NCI-H345 treated with DMSO at 0.1 percent for 48 hours (cell line): ENCODE data around the gene CCL7.
"Not testable (repeated sequence)": the region's sequence is repeated elsewhere in the genome, so short reads cannot be mapped to it uniquely, and the experiment has no call there.

ENCODE experiments used
- DNase-seq: peaks from one replicate; lab custom pipeline; 2025; ENCODE audit not compliant: unreplicated experiment; lab: John Stamatoyannopoulos, UW

CCL7 gene

GRCh38 chr17:34269969-34270368 lies at the start of gene CCL7:
CCL7 (plus strand) TSS chr17:34270221; CDS start chr17:34270291, 70 bp downstream.
- DNase-seq: no peak

- no peak for DNase-seq
Observed at GRCh38 chr17:34220752-34221395, 49.1 kb upstream of the CCL7 start.

GRCh38 chr17:34221411-34221810 lies 48.6 kb upstream of the CCL7 start:
- DNase-seq: no peak

- no peak for DNase-seq
Observed at GRCh38 chr17:34222722-34223497, 47.1 kb upstream of the CCL7 start.

- no peak for DNase-seq
Observed at GRCh38 chr17:34225046-34225445, 45.0 kb upstream of the CCL7 start.

- no peak for DNase-seq
Observed at GRCh38 chr17:34226011-34226743, 43.8 kb upstream of the CCL7 start.

GRCh38 chr17:34226744-34227034 lies 43.3 kb upstream of the CCL7 start:
- DNase-seq: no peak

GRCh38 chr17:34227293-34227692 lies 42.7 kb upstream of the CCL7 start:
- not testable (repeated sequence) for DNase-seq

- DNase-seq: no peak
Observed at GRCh38 chr17:34227707-34228106, 42.3 kb upstream of the CCL7 start.

GRCh38 chr17:34228781-34229180 lies 41.2 kb upstream of the CCL7 start:
- no peak for DNase-seq

GRCh38 chr17:34230342-34230741 lies 39.7 kb upstream of the CCL7 start:
- no peak for DNase-seq

- DNase-seq: no peak
Observed at GRCh38 chr17:34234616-34235015, 35.4 kb upstream of the CCL7 start.

- no peak for DNase-seq
Observed at GRCh38 chr17:34235389-34236028, 34.5 kb upstream of the CCL7 start.

- DNase-seq: no peak
Observed at GRCh38 chr17:34236281-34236892, 33.6 kb upstream of the CCL7 start.

GRCh38 chr17:34237458-34237857 lies 32.6 kb upstream of the CCL7 start:
- DNase-seq: no peak

- no peak for DNase-seq
Observed at GRCh38 chr17:34241062-34241461, 29.0 kb upstream of the CCL7 start.

GRCh38 chr17:34242587-34243363 lies 27.2 kb upstream of the CCL7 start:
- DNase-seq: no peak

GRCh38 chr17:34243364-34244320 lies 26.4 kb upstream of the CCL7 start:
- DNase-seq: no peak

GRCh38 chr17:34245351-34245905 lies 24.6 kb upstream of the CCL7 start:
- no peak for DNase-seq
